ENCODE data around the gene GAB2.

GAB2 gene

DNA sequence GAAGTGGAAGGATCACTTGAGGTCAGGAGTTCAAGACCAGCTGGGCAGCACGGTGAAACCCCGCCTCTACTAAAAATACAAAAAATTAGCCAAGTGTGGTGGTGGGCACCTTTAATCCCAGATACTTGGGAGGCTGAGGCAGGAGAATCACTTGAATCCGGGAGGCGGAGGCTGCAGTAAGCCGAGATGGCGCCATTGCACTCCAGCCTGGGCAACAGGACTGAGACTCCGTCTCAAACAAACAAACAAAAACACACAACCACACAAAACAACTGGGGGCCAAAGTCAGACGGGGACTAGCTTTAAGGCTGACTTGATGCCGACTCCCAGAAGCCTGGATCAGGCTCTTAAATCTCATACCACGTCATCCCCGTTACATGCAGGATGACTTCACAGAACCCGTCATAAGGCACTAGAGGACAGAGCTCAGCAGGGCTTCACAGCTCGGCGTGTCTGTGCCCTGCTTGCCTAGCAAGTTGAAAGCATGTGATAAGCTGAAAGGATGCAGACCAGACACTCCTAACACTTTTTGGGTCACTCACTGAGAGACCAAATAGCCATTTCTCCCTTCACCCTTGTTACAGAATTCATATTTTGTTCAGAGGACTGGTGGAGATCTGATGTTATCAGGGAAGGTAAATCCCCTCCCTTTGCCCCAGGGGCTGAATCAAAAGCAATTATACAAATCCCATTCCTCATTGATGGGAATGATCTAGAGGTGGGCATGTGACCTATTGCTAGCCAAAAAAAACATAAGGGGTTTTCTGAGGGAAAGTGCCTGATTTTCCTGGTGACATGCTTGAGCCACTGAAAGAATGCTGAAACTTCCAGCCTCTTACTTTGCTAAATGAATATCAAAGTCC is 65.4 kb downstream of the GAB2 start:
- peak; percentile 63 for DNase-seq (ENCODE audit: low read depth)
- TF ChIP-seq, protein P1, sequence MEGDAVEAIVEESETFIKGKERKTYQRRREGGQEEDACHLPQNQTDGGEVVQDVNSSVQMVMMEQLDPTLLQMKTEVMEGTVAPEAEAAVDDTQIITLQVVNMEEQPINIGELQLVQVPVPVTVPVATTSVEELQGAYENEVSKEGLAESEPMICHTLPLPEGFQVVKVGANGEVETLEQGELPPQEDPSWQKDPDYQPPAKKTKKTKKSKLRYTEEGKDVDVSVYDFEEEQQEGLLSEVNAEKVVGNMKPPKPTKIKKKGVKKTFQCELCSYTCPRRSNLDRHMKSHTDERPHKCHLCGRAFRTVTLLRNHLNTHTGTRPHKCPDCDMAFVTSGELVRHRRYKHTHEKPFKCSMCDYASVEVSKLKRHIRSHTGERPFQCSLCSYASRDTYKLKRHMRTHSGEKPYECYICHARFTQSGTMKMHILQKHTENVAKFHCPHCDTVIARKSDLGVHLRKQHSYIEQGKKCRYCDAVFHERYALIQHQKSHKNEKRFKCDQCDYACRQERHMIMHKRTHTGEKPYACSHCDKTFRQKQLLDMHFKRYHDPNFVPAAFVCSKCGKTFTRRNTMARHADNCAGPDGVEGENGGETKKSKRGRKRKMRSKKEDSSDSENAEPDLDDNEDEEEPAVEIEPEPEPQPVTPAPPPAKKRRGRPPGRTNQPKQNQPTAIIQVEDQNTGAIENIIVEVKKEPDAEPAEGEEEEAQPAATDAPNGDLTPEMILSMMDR (conservative IDR thresholded peaks at IDR 0.05; ENCODE audit: low read depth, low read length), result no peak
- no peak overlapping the region for H3K4me3 ChIP-seq (ENCODE audit: low read depth, low read length)

DNA sequence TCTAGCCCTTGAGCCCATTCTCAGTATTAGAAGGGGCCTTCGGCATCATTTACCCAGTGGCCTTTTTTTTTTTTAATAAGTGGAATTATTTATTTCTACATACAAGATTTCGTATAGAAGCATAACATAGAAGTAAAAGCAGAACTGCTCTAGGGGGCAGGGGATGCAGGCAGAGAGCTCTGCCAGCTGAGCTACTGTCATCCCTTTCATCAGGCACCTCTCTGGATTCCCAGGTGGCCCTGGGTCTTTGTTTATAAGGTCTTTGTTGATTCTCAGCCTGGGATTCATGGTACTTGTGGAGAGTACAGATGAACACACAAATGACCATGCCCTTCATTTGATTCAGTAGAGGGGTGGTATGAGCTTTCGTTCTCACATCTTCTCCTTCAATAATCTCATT is 66.4 kb downstream of the GAB2 start:
- DNase-seq (ENCODE audit: low read depth), result no peak
- no peak overlapping the region for H3K4me3 ChIP-seq (ENCODE audit: low read depth, low read length)
- TF ChIP-seq, protein P1 (conservative IDR thresholded peaks at IDR 0.05; ENCODE audit: low read depth, low read length), result no peak

DNA sequence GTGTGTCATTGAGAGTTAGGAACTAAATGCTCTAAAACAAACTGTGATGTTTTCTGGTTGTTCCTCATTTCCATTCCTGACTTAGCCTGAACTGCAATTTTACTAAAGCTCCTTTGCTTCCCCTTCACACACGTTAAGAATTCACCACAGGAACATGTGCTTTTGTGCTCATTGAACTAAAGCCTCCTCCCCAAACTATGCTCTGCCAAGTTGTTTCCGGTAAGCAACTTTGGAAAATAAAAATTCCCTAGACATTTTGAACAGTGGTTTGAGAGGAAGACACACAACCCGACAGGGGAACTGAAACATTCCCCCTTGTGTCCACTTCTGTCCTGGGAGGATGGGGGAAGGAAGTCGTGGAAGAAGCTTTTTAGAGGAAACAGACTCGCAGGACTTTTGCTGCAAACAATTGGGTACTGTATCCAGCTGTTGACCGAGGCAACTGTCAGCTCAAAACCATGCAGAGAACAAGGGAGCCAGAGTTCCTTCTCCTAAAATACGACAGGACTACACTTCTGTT is 66.9 kb downstream of the GAB2 start:
- TF ChIP-seq, protein P1 (conservative IDR thresholded peaks at IDR 0.05; ENCODE audit: low read depth, low read length), result no peak
- H3K4me3 ChIP-seq (ENCODE audit: low read depth, low read length), result peak overlapping the region; percentile 9
- peak; percentile 70 for DNase-seq (ENCODE audit: low read depth)

DNA sequence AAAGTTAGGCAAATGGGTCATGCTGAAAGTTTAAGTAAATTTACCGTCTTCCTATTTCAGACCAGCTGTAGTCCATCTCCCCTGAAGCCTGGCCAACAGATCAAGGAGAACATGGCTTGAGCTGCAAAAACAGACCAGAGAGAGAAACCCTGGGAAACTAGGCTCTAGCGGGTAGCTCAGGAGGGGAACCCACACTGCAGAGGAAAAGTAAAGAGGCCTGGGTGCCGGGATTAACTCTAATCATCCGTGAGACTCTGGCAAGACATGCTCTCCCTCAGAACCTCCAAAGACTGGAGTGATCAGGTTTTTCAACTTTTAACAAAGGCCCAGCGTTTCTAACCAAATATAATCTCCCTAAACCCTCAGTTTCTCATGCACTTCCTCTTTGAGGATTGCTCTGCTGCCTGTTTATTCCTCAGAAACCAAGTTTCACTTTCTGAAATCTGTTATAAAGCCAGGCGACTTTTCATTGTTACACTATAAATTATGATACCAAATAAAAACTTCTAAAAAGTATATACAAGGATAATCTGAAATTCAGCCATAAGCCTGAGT is 67.5 kb downstream of the GAB2 start:
- H3K4me3 ChIP-seq (ENCODE audit: low read depth, low read length), result no peak overlapping the region
- peak; percentile 54 for DNase-seq (ENCODE audit: low read depth)

DNA sequence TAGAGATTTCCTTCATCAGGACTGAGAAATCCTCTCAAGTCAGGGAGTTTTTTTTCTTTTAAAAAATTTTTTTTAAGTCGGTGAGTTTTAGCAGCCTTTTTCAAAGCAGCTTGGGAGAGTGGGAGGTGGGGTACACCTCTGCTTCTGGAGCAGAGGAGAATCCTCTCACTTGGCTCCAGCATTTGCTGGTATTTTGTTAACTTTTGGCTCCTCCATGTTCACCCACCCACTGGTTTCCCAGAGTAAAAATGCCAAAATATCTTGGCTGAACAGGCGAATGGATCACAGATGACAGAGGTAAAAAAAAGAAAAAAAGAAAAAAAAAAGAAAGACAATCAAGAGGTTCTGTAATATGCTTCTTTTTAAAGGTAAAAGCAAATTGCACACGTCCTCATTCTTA is 68.0 kb downstream of the GAB2 start:
- no peak for DNase-seq (ENCODE audit: low read depth)
- TF ChIP-seq, protein P1 (conservative IDR thresholded peaks at IDR 0.05; ENCODE audit: low read depth, low read length), result no peak
- no peak overlapping the region for H3K4me3 ChIP-seq (ENCODE audit: low read depth, low read length)

More for the DNA sequence above, 67.5 kb downstream of the GAB2 start:
- TF ChIP-seq, protein P1 (conservative IDR thresholded peaks at IDR 0.05; ENCODE audit: low read depth, low read length), result no peak

DNA sequence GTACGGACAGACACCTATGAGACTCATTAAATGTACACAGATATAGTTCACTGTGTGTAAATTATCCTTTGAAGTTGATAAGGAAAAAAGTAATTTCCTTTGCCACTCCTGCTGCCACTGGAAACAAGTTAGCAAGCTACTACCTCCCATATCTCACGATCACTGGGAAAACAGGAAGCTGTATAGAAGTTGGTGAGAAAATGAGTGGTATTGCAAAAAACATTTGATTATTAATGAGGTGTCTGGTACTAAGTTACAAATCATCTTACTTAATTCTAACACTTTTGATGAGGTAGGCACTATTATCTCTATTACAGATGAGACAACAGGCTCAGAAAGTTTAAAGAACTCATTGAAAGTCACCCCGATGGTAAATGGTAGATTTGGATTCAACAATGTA is 68.5 kb downstream of the GAB2 start:
- TF ChIP-seq, protein P1 (conservative IDR thresholded peaks at IDR 0.05; ENCODE audit: low read depth, low read length), result no peak
- no peak for DNase-seq (ENCODE audit: low read depth)
- H3K4me3 ChIP-seq (ENCODE audit: low read depth, low read length), result no peak overlapping the region

All from choroid plexus epithelial cell (primary cell).